ENCODE measurements around the gene TMEM39B.
"Not testable (repeated sequence)": the region's sequence is repeated elsewhere in the genome, so short reads cannot be mapped to it uniquely, and the experiment has no call there.

Gene TMEM39B

DNA sequence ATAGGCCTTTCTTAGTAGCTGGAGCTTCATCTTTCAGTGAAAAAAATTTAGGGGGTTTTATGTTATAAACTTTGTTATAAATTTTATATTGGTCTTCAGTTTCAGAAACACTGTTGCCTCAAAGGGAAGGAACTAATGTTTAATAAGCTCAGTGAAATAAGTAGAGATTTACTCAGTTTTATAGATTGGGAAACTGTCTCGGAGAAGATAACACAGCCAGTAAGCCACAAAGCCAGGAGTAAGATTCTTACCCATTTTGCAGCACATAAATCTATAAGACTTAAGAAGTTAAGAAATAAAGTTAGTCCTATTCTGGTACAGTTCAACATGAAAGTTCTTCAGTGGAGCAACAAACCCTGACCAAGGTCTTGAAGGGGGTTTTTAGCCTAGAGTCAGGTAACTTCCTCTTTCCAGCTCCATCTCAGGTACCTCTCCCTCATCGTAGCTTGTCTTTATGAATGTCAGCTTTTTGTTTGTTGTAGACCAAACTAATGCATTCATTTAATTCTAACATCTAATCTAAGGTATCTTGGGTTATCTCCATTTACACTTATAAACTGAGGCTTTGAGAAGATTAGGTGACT lies 38.4 kb downstream of the TMEM39B start:
- DNase-seq: no peak
- Mint-ChIP-seq H3K27ac (no peak overlapping the region), H3K4me1 (peaks cover 35% of the 10 kb centered on the region), H3K9me3 (no peaks in the 10 kb centered on the region), H3K27me3 (ENCODE audit: low read depth, poor library complexity) (peaks cover 3% of the 10 kb centered on the region), H3K4me3 (no peak overlapping the region), H3K36me3 (ENCODE audit: low read depth) (peaks cover 30% of the 10 kb centered on the region)
- TF ChIP-seq CTCF (IDR thresholded peaks at IDR 0.05): no peak

- no peak overlapping the region for H3K4me3 Mint-ChIP-seq
- H3K27me3 Mint-ChIP-seq (ENCODE audit: low read depth, poor library complexity): peaks cover 3% of the 10 kb centered on the region
- no peak for TF ChIP-seq CTCF (IDR thresholded peaks at IDR 0.05)
- H3K27ac Mint-ChIP-seq: peak overlapping the region; percentile 12
- peaks cover 32% of the 10 kb centered on the region for H3K36me3 Mint-ChIP-seq (ENCODE audit: low read depth)
- H3K4me1 Mint-ChIP-seq: peaks cover 37% of the 10 kb centered on the region
- no peaks in the 10 kb centered on the region for H3K9me3 Mint-ChIP-seq
- no peak for DNase-seq
These were observed 39.0 kb downstream of the TMEM39B start for GRCh38 chr1:32111789-32112188.

DNA sequence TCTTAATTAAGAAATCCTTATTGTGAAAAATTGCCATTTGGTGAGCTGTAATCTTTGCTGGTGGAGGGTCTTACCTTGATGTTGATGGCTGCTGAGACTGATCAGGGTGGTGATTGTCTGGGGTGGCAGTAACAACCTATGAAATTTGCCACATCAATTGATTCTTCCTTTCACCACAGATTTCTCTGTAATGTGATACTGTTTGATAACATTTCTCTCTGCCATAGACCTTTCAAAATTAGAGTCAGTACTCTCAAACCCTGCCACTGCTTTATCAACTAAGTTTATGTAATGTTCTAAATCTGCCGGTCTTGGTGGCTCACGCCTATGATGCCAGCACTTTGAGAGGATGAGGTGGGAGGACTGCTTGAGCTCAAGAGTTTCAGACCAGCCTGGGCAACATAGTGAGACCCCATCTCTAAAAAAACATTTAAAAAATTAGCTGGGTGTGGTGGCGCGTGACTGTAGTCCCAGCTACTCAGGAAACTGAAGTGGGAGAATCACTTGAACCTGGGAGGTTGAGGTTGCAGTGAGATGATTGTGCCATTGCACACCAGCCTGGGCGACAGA lies 40.2 kb downstream of the TMEM39B start:
- no peak for TF ChIP-seq CTCF (IDR thresholded peaks at IDR 0.05)
- DNase-seq: no peak
- no peak overlapping the region for H3K4me3 Mint-ChIP-seq
- H3K36me3 Mint-ChIP-seq (ENCODE audit: low read depth): peaks cover 34% of the 10 kb centered on the region
- no peaks in the 10 kb centered on the region for H3K9me3 Mint-ChIP-seq
- H3K27me3 Mint-ChIP-seq (ENCODE audit: low read depth, poor library complexity): no peaks in the 10 kb centered on the region
- H3K4me1 Mint-ChIP-seq: peaks cover 32% of the 10 kb centered on the region
- H3K27ac Mint-ChIP-seq: no peak overlapping the region

GRCh38 chr1:32113436-32113835 lies 40.7 kb downstream of the TMEM39B start:
- H3K36me3 Mint-ChIP-seq (ENCODE audit: low read depth): peaks cover 39% of the 10 kb centered on the region
- H3K27me3 Mint-ChIP-seq (ENCODE audit: low read depth, poor library complexity); H3K4me3 Mint-ChIP-seq; DNase-seq; H3K27ac Mint-ChIP-seq; H3K9me3 Mint-ChIP-seq: not testable (repeated sequence)
- H3K4me1 Mint-ChIP-seq: peaks cover 28% of the 10 kb centered on the region

DNA sequence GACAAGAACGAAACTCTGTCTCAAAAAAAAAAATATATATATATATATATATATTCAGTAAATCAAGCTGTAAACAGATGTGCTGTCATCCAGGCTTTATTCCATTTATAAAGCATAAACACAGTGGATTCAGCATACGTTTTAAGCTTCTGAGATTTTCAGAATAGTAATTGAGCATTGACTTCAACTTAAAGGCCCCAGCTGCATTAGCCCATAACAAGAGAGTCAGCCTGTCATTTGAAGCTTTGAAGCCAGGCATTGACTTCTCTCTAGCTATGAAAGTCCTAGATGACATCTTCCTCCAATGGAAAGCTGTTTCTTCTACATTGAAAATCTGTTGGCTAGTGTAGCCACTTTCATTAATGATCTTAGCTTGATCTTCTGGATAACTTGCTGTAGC lies 41.7 kb downstream of the TMEM39B start:
- TF ChIP-seq CTCF (IDR thresholded peaks at IDR 0.05): no peak
- DNase-seq: no peak
- Mint-ChIP-seq H3K27ac (no peak overlapping the region), H3K4me3 (no peak overlapping the region), H3K27me3 (ENCODE audit: low read depth, poor library complexity) (no peaks in the 10 kb centered on the region), H3K9me3 (no peaks in the 10 kb centered on the region), H3K4me1 (peaks cover 18% of the 10 kb centered on the region), H3K36me3 (ENCODE audit: low read depth) (peaks cover 39% of the 10 kb centered on the region)

- DNase-seq: no peak
- Mint-ChIP-seq H3K36me3 (ENCODE audit: low read depth) (peaks cover 35% of the 10 kb centered on the region), H3K9me3 (no peaks in the 10 kb centered on the region), H3K4me3 (no peak overlapping the region), H3K27me3 (ENCODE audit: low read depth, poor library complexity) (no peaks in the 10 kb centered on the region), H3K27ac (no peak overlapping the region), H3K4me1 (peaks cover 16% of the 10 kb centered on the region)
- TF ChIP-seq CTCF (IDR thresholded peaks at IDR 0.05): no peak
These were observed 42.8 kb downstream of the TMEM39B start for GRCh38 chr1:32115496-32115895.
